Endothelial cell of umbilical vein (primary cell): ENCODE results near the gene SPNS1. TPM values are rescaled to one million over a fixed set of nuclear protein-coding genes. Genes with fewer than 3 reads are reported as not detected.

Source experiments
- BruUV-seq: library from RNA; stranded (reverse); fragments of 400-500 nt; replicated peaks from 2 replicates; lab custom pipeline; 2021; lab: Mats Ljungman, UMichigan
- CTCF ChIA-PET: fragments of 300-600, 350-600 bp; sonication (Branson Sonifier 250); formaldehyde crosslinking; loops from one replicate; lab custom pipeline; 2021; ENCODE audit warnings: antibody characterized with exemption, inconsistent platforms; lab: Charles Lee
- POLR2A ChIA-PET: fragments of 300-600, 350-600 bp; sonication (Branson Sonifier 250); formaldehyde crosslinking; loops from one replicate; lab custom pipeline; 2021; ENCODE audit warnings: antibody characterized with exemption, inconsistent platforms; lab: Charles Lee
- DNase-seq: peaks from one replicate; pipeline ENCODE4 v3.0.0-alpha.2; 2011; ENCODE audit warnings: low read depth, low spot score
- FAIRE-seq: peaks from 2 replicates; lab custom pipeline; 2011; peaks lifted over from hg19 to GRCh38; lab: Jason Lieb, UNC
- H2AFZ ChIP-seq: 2 replicates; pipeline ENCODE4 v1.6.0; 2012; ENCODE audit warnings: low read depth, low read length, control low read depth, inconsistent platforms
- H3K27ac ChIP-seq: 2 replicates; pipeline ENCODE4 v1.5.1; 2011; ENCODE audit warnings: low read depth, mild to moderate bottlenecking, control low read depth, low read length, moderate library complexity; ENCODE audit not compliant: insufficient read depth
- H3K27me3 ChIP-seq, 2 experiments: 2 replicates each; pipeline versions ENCODE4 v1.6.0 to v1.6.1; 2011; ENCODE audit warnings: low read length in 2 of 2, mixed read lengths in 1 of 2; ENCODE audit not compliant: control insufficient read depth in 2 of 2, insufficient read depth in 2 of 2
- H3K36me3 ChIP-seq, 2 experiments: 2 replicates in 1 of 2; 3 replicates in 1 of 2; pipeline ENCODE4 v1.5.1; 2011; ENCODE audit warnings: low read length in 2 of 2, mild to moderate bottlenecking in 1 of 2, moderate library complexity in 1 of 2; ENCODE audit not compliant: control insufficient read depth in 2 of 2, insufficient read depth in 2 of 2; ENCODE audit errors: extremely low read depth in 1 of 2
- H3K4me1 ChIP-seq: 3 replicates; pipeline ENCODE4 v1.5.1; 2011; ENCODE audit warnings: mild to moderate bottlenecking, low read length; ENCODE audit not compliant: control insufficient read depth, insufficient read depth; ENCODE audit errors: extremely low read depth
- H3K4me2 ChIP-seq: 2 replicates; pipeline ENCODE4 v1.6.1; 2011; ENCODE audit warnings: low read length, control low read depth, mixed read lengths; ENCODE audit not compliant: insufficient read depth
- H3K4me3 ChIP-seq, 3 experiments: fragments of 200-600 bp in 1 of 3; sonication (generic), shearing (Covaris generic) in 1 of 3; replicated peaks in 1 of 3; 2 replicates each; pipeline ENCODE4 v1.5.1; 2011 to 2016; ENCODE audit warnings: control low read depth in 3 of 3, low read length in 3 of 3, mild to moderate bottlenecking in 2 of 3, inconsistent platforms in 1 of 3, low read depth in 1 of 3, moderate library complexity in 1 of 3; ENCODE audit not compliant: insufficient read depth in 1 of 3
- H3K79me2 ChIP-seq: 2 replicates; pipeline ENCODE4 v1.6.0; 2012; ENCODE audit warnings: low read length, inconsistent platforms; ENCODE audit not compliant: control insufficient read depth, insufficient read depth
- H3K9ac ChIP-seq: replicated peaks from 2 replicates; pipeline ENCODE3; 2011; ENCODE audit warnings: low read length, control low read depth; ENCODE audit not compliant: insufficient read depth; ENCODE audit errors: extremely low read depth
- H3K9me1 ChIP-seq: replicated peaks from 3 replicates; pipeline ENCODE4 v1.6.0; 2011; ENCODE audit warnings: mild to moderate bottlenecking, low read length; ENCODE audit not compliant: control insufficient read depth, insufficient read depth; ENCODE audit errors: extremely low read depth
- H3K9me3 ChIP-seq: replicated peaks from 2 replicates; pipeline ENCODE4 v1.5.1; 2012; ENCODE audit warnings: low read length, inconsistent platforms; ENCODE audit not compliant: control insufficient read depth, insufficient read depth
- H4K20me1 ChIP-seq: replicated peaks from 2 replicates; pipeline ENCODE3; 2011; ENCODE audit warnings: mild to moderate bottlenecking, low read length; ENCODE audit not compliant: control insufficient read depth, insufficient read depth; ENCODE audit errors: extremely low read depth
- CTCF ChIP-seq, 2 donors: IDR thresholded peaks; 1 replicate in 1 of 2; 2 replicates in 1 of 2; pipeline ENCODE4 v1.5.1; 2011; ENCODE audit warnings: low read length in 2 of 2, mild to moderate bottlenecking in 2 of 2, moderate library complexity in 2 of 2, control low read depth in 1 of 2, inconsistent platforms in 1 of 2, low read depth in 1 of 2; ENCODE audit not compliant: insufficient read depth in 1 of 2; ENCODE audit errors: extremely low read depth in 1 of 2
- EZH2 ChIP-seq: IDR thresholded peaks from 2 replicates; pipeline ENCODE4 v1.6.1; 2012; ENCODE audit warnings: borderline replicate concordance, low read depth, mild to moderate bottlenecking, moderate library complexity, low read length, inconsistent platforms; ENCODE audit not compliant: severe bottlenecking
- FOS ChIP-seq: IDR thresholded peaks from 2 replicates; pipeline ENCODE4 v1.6.1; 2011; ENCODE audit warnings: mild to moderate bottlenecking, low read length, moderate library complexity, borderline replicate concordance; ENCODE audit not compliant: insufficient read depth
- GATA2 ChIP-seq: IDR thresholded peaks from 2 replicates; pipeline ENCODE4 v1.7.0; 2011; ENCODE audit warnings: low read depth, mild to moderate bottlenecking, moderate library complexity, mixed read lengths, low read length; ENCODE audit not compliant: insufficient read length, insufficient read depth
- JUN ChIP-seq: IDR thresholded peaks from 2 replicates; pipeline ENCODE4 v1.6.1; 2011; ENCODE audit warnings: borderline replicate concordance, low read depth; ENCODE audit not compliant: insufficient read length, insufficient read depth
- MAX ChIP-seq: IDR thresholded peaks from 2 replicates; pipeline ENCODE4 v1.6.1; 2011; ENCODE audit not compliant: insufficient read depth, insufficient read length
- MYC ChIP-seq: IDR thresholded peaks from one replicate; pipeline ENCODE4 v1.6.1; 2011; ENCODE audit warnings: mild to moderate bottlenecking, low read depth, low read length
- POLR2A ChIP-seq: IDR thresholded peaks from 2 replicates; pipeline ENCODE4 v1.6.1; 2012; ENCODE audit warnings: low read depth, mild to moderate bottlenecking, control low read depth, low read length
- POLR2AphosphoS5 ChIP-seq: IDR thresholded peaks from 2 replicates; pipeline ENCODE4 v1.6.1; 2012; ENCODE audit warnings: low read depth, mild to moderate bottlenecking, control low read depth, low read length, moderate library complexity; ENCODE audit not compliant: insufficient read depth
- dilution Hi-C: fragments of 300-500 bp; cut with MboI; formaldehyde crosslinking; loops from one replicate; pipeline ENCODE4 v1.15.0; 2019; ENCODE audit warnings: low sequenced_read_pairs; ENCODE audit not compliant: extremely low pct_ligation_motif_present
- intact Hi-C: fragments of 100-400 bp; cut with micrococcal nuclease; formaldehyde crosslinking; loops from one replicate; pipeline ENCODE4 v1.10.0; 2022
- polyA plus RNA-seq, 4 experiments: library from polyadenylated mRNA; depleted of rRNA in 3 of 4; stranded (reverse) in 3 of 4; unstranded in 1 of 4; fragments of >200 nt; gene quantifications; 2 replicates each; pipeline versions ENCODE4 v1.2.1 to v1.2.3, GENCODE V29; 2011 to 2012; ENCODE audit warnings: missing spikeins in 1 of 4
- total RNA-seq: library from RNA; stranded (reverse); gene quantifications from 2 replicates; pipeline ENCODE4 v1.2.3, GENCODE V29; 2021

Gene SPNS1
- total and polyA plus RNA-seq, 2 donors (not counting 3 experiments of a cell fraction or from before 2014, with no cell fraction given), result 65.2 to 133 TPM

- BruUV-seq, result no TSS peak
- Histone ChIP-seq H3K79me2 (no peaks in the 10 kb centered on the region), H4K20me1 (no peaks in the 10 kb centered on the region), H3K27me3 (no peaks in the 10 kb centered on the region), H3K36me3 (peaks cover 5 to 28% of the 10 kb centered on the region in 2 experiments), H3K9me3 (no peaks in the 10 kb centered on the region), H3K4me2 (no peak overlapping the region), H3K27ac (no peak overlapping the region), H3K4me1 (no peaks in the 10 kb centered on the region), H3K4me3 (no peak overlapping the region), H3K9ac (no peak overlapping the region), H3K9me1 (no peaks in the 10 kb centered on the region), H2AFZ (no peak overlapping the region)
- ChIA-PET POLR2A (interaction anchor here (0.9 kb wide), 1 partner anchor 35 kb away, joined by 3 read pairs; the partner anchor contains the start of gene NFATC2IP), CTCF (interaction anchor here (1.4 kb wide), 1 partner anchor 12 kb away, joined by 8 read pairs; no protein-coding TSS in a partner anchor)
- DNase-seq (no peak), FAIRE-seq (no peak)
- no peak for TF ChIP-seq POLR2A
- dilution Hi-C loops, result no loop called here
- intact Hi-C loops, result no loop called here
Measured at GRCh38 chr16:28985211-28986041, 10.8 kb downstream of the SPNS1 start.

- H3K9me1 ChIP-seq, result no peaks in the 10 kb centered on the region
- H3K4me1 ChIP-seq, result no peaks in the 10 kb centered on the region
- H3K4me3 ChIP-seq, result no peak overlapping the region
- no peaks in the 10 kb centered on the region for H3K27me3 ChIP-seq
- dilution Hi-C loops (no loop called here), intact Hi-C loops (no loop called here)
- no peaks in the 10 kb centered on the region for H3K9me3 ChIP-seq
- H3K79me2 ChIP-seq, result no peaks in the 10 kb centered on the region
- peaks cover 3 to 27% of the 10 kb centered on the region in 2 experiments for H3K36me3 ChIP-seq
- TF ChIP-seq POLR2A, result no peak
- no peak for TF ChIP-seq POLR2AphosphoS5
- TF ChIP-seq CTCF (IDR thresholded peaks at IDR 0.05; ENCODE audit: extremely low read depth in 1 of 2, insufficient read depth in 1 of 2, low read depth in 1 of 2, low read length in 2 of 2), result no peak
- no peak for TF ChIP-seq MYC
- no peak for TF ChIP-seq JUN
- no peak for TF ChIP-seq EZH2
- no peak for TF ChIP-seq FOS
- TF ChIP-seq MAX, result no peak
- no peak for TF ChIP-seq GATA2
- no peak for DNase-seq
- no peak overlapping the region for H3K9ac ChIP-seq
- POLR2A ChIA-PET, result no interaction called here
- no TSS peak for BruUV-seq
- H3K27ac ChIP-seq, result no peak overlapping the region
- no peak for FAIRE-seq
- CTCF ChIA-PET, result no interaction called here
- no peak overlapping the region for H3K4me2 ChIP-seq
- no peaks in the 10 kb centered on the region for H4K20me1 ChIP-seq
- H2AFZ ChIP-seq, result no peak overlapping the region
Measured at GRCh38 chr16:28986046-28986445, 11.5 kb downstream of the SPNS1 start.
